GM20431 (cell line): ENCODE results near the gene STOM.

Experiments
- in situ Hi-C: fragments of 300-500 bp; cut with MseI, MboI; formaldehyde crosslinking; loops from one replicate; pipeline ENCODE4 v1.15.0; 2020; ENCODE audit warnings: low sequenced_read_pairs; ENCODE audit not compliant: unreplicated experiment

Gene STOM

DNA sequence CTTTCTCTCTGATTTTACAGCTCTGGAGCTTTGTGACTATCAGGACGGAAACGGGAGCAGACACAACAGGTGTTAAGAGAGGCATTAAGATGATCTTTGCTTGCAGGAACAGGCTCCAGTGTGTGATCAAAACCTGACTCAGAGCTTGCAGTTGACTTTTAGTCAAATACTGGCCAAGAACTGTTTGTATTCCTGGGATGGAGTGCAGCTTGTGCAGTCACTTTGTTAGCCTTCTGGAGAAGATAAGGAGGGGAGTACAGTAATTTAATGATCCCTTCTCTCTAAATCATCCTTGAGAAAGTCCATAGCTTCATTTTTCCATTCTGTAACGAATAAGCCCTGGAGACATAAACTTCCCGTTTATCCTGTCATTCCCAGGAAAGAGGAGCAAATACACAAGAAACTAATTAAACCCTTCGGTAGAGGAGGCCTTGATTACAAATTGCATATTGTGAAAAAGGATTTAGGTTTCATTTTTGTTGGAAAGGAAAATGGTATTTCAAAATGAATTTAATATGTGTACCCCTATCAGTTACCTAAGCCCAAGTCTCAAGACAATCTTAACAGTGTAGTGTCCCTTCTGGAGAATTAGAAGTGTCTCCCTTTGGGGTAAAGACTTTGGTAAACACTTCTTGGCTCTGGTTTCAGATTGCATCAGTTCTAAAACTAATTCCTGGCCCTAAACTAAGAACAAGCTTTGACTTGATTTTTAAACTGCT is 3.1 kb upstream of the STOM start:
- in situ Hi-C loops: no loop called here

DNA sequence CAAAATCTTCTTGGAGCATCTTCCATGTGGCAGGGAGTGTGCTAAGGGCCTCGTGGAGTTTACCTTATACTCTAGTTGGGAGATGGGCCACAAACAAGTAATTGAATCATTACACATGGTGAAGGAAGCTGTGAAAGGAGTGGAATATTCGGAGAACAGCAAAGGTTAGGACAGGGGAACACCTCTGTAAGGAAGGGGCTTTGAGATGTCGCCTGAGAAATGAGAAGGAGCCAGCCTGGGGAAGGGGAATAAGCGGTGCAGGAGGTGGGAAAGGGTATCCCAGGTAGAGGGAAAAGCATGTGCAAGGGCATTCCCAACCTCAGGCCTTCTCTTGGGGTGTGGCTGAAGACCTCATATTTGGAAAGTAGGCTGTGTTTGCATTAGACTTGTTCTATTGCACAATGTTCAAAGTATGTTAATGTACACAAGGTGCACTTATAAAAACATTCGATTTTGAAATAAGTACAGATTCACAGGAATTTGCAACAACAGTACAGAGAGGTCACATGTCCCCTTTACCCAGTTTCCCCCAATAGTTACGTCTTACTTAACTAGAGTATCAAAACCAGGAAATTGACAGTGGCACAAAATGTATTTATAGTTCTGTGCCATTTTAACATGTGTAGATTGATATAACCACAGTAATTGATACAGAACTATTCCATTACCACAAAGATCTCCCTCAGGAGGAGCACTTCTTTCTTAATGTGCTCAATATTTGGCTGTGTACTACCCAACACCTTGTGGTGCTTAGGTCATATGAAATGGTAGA is 2.4 kb upstream of the STOM start:
- in situ Hi-C loops: no loop called here

DNA sequence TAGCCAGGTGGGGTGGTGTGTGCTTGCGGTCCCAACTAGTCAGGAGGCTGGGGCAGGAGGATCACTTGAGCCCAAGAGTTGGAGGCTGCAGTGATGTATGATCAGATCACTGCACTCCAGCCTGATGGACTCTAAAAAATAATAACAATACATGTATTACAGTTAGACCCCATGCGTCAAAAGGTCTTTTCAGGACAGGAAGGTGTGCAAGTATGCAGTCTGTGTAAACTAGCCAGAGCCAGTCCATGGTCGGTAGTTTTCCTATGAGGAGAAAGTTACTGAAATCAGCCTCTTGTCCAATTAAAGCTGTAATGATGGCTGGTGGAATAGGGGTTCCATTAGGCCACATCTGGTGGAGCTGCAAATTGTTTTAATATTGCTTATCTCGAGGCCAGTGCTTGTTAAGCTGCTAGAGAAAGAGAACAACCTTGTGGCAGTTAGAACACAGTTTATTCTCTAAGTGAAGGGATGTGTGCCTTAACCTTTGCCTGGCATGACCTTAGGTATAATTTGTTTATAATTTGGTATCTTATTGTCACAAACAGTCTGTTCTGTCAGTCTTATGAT is 1.5 kb upstream of the STOM start:
- in situ Hi-C loops: no loop called here

DNA sequence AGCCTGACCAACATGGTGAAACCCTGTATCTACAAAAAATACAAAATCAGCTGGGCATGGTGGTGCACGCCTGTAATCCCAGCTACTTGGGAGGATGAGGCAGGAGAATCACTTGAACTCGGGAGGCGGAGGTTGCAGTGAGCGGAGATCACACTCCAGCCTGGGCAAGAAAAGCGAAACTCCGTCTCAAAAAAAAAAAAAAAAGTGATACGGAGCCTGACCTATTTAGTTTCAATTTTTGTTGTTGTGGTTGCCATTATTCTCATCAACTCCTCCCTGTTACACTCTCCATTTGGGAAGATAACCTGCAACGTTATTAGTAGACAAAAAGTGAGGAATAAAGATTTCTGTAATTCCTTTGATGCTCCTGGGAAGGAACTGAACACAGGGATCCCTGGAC is 1.3 kb downstream of the STOM start:
- in situ Hi-C loops: no loop called here

DNA sequence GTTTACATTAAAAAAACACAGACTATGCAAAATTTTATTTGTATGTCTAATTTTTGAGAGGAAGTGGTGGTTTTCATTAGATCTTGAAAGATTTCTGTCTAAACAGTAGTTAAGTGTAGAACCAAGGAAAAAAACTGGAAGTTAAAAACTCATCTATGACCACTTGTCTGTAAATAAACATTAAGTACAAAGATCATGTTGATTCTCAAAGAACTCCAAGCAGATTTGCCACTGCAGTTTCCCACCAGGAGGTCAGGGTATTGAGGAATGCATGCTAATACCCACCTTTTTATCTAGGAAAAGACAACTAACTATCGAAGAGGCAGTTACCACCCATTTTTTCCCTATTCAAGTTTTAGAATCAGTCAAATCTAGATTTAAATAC is 1.9 kb downstream of the STOM start:
- in situ Hi-C loops: no loop called here

DNA sequence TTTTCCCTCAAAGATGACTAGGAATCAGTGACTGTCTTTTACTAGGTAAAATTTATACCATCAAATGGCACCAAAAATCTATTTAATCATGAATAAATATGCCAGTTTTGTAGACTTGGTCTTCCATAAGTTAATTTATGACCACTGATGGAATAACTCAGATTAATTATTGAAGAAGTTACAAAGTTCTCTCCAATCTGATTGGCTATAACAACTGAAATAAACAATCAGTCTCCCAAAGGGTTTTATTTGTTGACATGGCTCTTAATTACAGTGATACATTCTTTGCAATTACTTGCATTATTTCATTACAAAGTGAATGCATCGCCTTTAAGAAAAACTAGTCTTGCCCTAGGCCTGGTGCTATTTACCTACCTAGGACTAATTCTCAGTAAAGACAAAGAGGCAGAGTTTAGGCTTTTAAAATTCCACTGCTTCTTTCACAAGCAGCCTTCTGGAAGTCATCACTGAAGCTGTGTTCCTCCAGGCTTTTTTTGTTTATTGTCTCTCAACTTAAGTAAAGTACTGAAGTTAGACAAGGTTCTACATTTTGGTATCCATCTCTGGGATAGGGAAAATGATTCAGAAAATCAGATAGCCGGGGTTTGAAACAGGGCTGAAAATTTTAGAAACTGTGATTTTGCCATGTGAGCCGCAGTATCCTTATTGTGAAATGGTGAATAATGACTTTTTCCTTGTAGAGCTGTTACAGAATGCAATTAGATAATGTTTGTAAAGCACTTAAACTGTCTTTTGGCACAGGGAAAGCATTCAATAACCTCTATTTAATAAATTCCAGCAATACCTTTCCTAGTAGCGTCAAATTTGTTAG is 2.5 kb downstream of the STOM start:
- in situ Hi-C loops: no loop called here

DNA sequence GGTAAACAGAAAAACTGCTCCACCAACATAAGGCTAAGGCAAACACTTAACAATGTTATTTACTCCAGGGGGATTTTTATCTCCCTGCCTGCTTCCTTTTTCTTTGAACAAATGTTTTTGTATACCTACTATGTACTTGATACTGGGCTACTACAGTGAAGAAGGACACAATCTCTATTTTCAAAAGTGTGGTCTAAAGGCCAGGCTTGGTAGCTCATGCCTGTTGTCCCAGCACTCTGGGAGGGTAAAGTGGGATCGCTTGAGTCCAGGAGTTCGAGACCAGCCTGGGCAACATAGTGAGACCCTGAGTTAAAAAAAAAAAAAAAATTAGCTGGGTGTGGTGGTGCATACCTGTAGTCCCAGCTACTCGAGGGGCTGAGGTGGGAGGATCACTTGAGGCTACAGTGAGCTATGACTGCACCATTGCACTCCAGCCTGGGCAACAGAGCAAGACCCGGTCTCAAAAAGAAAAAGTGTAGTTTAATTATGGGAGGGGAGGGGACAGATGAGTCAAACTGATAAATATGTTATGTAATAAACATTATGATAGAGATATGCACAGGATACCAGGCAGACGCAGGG is 3.3 kb downstream of the STOM start:
- in situ Hi-C loops: no loop called here

DNA sequence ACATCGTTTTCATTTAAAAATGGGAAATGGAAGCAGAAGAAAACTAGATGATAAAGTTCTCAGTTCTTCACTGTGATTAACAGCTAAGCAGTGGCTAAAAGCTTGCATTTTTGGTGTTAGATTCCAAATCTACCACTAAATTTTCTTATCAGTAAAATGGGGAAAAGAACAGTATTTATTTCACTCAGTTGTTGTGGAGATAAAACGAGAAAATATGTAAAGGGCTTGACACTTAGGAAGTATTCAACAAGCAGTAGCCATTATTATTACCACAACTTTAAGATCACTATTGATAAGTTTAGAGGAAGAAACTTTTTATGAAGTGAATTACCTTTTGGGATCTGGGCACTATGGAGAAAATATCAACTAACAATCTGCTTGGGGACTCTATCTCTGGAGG is 4.5 kb downstream of the STOM start:
- in situ Hi-C loops: no loop called here

DNA sequence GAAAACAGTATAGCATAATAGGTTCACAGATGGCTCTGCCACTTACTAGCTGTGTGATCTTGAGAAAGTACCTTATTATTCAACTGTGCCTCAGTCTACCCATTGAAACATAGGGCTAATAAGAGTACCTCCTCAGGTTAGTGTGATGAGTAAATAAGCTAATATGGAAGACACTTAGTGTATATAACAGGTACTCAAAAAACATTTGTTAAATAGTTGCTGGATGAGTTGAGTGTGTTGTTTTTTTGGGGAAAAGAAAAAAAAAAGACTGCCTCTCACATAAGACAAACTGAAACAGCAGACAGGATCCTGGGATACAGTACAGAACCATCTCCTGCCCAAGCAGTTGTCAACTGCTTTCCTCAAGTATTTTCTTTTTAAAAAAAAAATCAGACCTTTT is 5.2 kb downstream of the STOM start:
- in situ Hi-C loops: no loop called here

DNA sequence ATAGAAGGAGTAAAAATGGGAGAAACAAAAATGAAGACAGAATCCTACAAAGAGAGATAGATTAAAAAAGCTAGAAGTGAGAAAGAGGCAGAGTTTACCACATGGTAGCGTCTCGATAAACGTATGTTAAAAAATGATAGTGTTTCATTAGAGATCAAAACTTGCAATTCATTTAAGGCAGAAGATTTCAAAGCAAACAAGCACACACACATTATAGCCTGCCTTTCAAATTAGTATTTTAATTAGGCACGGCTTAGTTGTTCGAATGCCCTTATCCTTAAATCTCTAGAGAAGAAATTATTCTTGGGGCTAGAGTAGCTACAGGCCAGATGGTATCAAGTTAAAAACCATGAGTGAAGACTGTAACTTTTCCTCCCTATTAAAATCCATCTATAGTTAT is 6.0 kb downstream of the STOM start:
- in situ Hi-C loops: no loop called here

DNA sequence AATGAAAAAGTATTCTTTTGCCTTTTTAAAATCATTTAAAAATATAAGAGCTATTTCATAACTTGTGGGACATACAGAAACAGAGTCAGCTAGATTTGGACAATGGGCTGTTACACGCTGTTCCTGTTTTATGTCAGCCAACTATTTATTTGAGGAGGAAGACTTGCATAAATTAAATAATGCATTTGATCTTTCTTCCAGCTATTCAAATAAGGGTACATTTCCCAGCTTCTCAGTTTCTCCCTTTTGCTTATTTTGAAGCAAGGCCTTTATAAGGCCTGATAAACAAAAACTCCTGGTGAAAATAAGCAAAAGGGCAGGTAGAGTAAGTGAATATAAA is 6.5 kb downstream of the STOM start:
- in situ Hi-C loops: no loop called here

DNA sequence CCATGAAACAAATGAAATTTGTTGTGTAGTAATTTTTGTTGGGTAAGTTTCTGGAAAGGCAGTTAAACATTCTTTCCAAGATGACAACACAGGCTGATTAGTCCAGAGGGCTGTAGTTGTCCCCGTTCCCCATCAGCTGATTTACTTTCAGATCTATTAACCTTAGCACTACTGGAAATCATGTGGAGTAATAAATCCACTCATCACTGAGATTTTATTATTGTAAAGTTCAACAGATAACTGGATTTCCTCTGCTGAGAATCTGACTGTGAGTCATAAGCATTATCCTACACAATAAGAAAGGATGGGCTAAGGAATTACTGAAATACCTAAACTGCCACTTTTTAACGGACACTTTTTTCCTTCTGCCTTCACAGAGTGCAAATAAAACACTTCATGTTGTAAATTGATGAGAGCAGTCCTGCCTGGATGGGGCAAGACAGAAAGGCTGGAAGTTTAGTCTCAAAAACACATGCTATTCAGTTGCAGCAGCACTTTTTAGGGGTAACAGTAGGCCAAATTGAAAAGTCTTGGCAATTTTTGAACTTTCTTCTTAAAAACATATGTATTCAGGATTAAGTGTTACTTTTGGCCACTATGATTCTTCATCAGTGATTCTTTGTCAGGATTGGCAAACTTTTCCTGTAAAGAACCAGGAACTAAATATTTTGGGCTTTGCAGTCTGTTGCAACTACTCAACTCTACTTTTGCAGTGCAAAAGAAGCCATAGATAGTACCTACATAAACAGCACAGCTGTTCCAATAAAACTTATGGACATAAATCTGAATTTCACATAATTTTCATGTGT is 7.0 kb downstream of the STOM start:
- in situ Hi-C loops: no loop called here

DNA sequence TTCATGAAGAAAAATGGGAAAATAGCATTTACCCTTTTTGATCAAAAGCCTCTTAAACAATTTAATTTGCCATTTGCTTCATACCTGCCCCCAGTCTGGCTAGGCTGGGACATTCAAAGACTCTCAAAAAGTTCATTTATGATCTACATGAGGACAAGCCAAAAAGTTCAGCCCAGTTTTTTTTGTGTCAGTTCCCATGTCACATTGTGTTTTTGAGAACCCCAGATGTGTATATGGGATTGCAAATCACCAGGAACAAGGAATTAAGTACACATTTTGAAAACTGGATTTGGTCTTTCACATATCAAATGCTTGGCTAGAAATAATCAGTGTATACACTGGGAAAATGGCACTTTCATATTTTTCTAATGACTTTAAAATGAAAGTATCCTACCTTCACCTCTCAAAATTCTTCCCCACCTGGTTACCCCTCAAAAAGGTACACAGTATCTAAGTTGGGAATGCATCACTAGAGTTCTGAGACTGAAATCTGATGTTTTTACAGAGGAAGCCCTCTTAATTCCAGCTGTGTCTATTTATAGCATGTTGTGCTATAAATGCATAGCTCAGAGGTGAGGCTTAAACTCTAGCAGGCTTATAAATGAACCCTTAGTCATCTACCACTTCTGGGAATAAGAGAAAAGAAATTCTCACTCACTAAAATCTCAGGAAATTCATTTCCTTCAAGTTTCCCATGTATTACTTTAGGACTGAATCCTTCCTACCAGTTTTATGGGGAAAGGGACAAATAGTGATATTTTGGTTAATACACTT is 9.3 kb downstream of the STOM start:
- in situ Hi-C loops: no loop called here

DNA sequence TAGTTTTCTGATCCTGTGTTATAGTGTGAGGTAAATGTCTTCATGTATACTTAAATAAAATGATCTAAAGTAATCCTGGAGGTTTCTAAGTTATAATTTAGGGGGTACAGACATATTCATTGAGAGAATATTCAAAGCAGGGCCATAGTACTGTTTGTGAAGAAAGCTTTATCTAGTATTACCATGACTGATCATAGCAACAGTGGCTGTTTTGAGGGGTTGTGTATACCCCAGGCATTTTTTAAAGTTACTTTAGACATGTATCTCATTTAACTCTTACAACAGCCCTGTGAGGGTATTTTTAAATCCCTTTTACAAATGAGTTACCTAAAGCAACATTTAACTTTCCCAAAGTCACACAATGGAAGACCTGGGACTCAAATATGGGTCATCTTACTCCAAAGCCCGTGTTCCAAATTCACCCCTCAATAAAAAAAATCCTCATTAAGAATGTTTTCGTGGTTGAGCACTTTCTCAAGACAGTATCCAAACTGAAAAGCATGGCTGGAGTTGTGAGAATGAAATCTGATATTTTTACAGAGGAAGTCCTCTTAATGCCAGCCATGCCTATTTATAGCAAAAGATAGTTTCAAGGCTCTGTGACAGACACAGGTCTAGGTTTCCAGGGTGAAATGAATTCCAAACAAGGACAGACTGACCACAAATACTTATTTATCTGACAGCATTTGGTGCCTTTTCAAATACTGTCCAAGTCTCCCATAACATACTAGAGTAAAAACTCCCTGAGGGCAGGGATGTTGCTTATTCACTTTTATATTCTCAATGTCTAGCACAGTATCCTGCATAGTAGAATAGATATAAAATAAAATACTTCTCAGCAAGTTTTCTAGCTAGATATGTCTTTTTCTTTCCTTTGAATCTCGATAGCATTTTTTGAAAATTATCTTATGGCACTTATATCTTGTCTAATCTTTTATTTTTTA is 10.4 kb downstream of the STOM start:
- in situ Hi-C loops: no loop called here

DNA sequence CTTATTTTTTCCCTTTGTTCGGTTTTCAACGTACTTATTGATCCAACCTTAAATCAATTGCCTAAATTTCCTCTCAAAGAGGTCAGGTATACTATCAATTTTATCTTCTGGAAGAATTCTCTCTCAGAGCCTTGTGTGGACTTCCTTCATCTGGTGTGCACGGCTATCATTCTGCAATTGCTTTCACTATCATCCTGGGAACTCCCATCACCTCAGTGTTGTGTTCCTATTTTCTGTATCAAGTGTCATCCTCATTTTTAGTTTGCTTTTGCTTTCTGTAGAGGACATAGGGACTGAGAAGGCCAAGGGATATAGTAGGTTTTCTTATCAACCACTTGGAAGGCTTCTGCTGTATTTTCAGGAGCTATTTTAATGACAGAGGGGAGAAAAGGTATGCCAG is 11.3 kb downstream of the STOM start:
- in situ Hi-C loops: no loop called here

DNA sequence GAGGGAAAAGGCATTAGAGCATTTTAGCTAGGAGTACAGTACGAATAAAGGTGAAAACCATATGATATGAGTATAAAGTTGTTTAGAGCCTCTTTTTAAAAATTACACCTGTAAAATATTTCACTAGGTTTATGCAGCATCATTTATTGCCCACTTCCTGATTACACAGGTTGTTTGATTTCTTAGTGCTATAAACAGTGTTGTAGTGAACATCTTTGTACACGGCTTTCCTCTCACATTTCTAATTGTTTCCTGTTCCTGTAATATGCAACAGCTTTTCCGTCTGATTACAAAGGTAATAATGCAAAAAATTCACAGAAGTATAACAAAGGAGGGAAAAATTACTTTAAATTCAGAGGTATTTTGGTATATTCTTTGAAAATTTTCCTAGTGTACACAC is 13.0 kb downstream of the STOM start:
- in situ Hi-C loops: no loop called here

DNA sequence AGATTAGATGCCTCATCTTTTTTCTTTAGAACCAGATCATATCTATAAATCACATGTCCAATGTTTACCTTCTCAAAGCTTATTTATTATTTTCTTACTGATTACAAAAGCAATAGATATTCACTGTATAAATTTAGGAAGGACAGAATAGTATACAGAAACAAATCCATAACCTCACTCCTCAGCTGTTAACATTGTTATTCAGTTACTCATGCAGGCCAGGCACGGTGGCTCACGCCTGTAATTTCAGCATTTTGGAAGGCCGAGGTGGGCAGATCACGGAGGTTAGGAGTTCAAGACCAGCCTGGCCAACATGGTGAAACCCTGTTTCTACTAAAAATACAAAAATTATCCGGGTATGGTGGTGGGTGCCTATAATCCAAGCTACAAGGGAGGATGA is 15.3 kb downstream of the STOM start:
- in situ Hi-C loops: no loop called here

DNA sequence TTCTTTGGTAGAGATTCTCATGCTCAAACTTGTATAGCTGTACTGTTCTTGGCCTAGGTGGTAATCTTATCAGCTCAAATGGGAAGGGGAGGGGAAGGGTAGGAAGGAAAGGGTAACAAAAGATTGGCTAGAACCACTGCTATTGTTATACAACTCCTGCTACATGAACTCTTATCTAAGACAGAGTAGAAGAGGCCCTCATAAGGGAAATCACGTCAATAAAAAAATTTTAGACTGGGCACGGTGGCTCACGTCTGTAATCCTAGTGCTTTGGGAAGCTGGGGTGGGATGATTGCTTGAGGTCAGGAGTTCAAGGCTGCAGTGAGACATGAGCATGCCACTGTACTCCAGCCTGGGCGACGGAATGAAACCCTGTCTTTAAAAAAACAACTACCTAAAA is 15.9 kb downstream of the STOM start:
- in situ Hi-C loops: no loop called here
